ENCODE measurements around the gene TBL1X. TPM values are rescaled to one million over a fixed set of nuclear protein-coding genes. Genes with fewer than 3 reads are reported as not detected.

TBL1X gene
- total RNA-seq, 2 donors from 2014 or later, result 16.3 to 18.9 TPM

GRCh38 chrX:9597361-9598035 is 132.6 kb downstream of the TBL1X start:
- no peak for DNase-seq
- Histone ChIP-seq H3K9ac (ENCODE audit: low read depth in 2 of 2, low read length in 2 of 2) (no peak overlapping the region), H3K27ac (no peak overlapping the region), H3K4me3 (no peak overlapping the region), H3K36me3 (no peaks in the 10 kb centered on the region), H3K4me1 (no peaks in the 10 kb centered on the region), H3K27me3 (no peaks in the 10 kb centered on the region), H3K9me3 (no peaks in the 10 kb centered on the region)
- no peak for TF ChIP-seq CTCF (IDR thresholded peaks at IDR 0.05)
- intact Hi-C loops (cut with DNase I), result no loop called here

DNA sequence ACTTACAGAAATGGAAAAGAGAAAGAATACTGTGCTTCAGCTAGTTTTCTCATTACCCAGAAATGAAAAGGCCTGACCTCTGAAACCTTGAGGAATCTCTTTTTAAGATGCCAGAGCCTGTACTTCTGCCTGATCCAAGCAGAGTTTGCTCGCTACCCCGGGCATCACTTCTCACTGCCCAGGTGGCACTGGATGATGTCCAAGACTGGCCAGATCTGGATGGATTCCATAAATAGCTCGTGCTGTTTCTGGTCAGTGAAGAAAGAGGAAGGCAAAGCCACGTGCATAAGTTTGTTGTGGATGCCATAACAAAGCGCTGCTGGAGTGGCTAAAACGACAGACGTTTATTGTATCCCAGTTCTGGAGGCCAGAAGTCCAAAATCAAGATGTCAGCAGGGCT is 133.5 kb downstream of the TBL1X start:
- Histone ChIP-seq H3K9me3 (no peaks in the 10 kb centered on the region), H3K36me3 (no peaks in the 10 kb centered on the region), H3K4me3 (no peak overlapping the region), H3K27me3 (no peaks in the 10 kb centered on the region), H3K4me1 (no peaks in the 10 kb centered on the region), H3K27ac (no peak overlapping the region), H3K9ac (ENCODE audit: low read depth in 2 of 2, low read length in 2 of 2) (no peak overlapping the region)
- TF ChIP-seq CTCF (IDR thresholded peaks at IDR 0.05), result no peak
- no peak for DNase-seq
- intact Hi-C loops (cut with DNase I), result no loop called here

DNA sequence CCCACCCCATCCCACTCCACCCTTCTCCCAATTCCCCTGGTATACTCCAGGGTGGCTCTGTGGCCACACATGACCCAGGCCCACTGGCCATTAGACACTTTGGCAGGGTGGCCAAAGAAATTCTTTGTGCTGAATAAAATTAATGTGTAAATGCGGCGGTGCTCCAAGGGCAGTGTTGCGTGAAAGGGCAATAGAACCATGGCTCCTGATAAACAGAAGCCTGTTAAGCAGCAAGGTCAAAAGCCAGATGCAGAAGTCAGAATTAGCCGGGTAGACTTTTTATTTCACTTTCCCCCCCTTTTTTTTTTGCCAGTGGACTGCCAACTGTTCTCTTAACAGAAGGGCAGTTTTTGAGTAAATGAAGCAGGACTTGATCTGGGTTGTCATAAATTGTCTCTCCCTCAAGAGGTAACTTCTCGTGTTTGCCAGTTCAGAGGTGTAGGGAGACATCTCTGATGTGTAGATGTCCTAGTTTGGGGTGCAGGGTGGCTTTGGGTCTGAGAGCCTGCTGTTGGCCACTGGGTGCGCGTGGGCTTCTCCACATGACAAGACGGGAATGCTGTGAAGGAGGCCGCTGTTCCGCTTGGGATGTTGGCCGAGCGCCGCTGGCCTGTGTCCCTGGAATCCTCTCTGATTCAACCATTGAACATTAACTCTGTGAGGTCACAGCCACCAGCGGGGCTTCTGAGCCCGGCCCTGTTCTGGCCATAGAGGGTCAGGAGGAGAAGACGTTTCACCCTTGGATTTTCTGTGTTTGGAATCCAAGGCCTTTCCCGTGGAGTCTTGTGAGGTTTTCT is 139.5 kb downstream of the TBL1X start:
- intact Hi-C loops (cut with DNase I), result no loop called here
- Histone ChIP-seq H3K27me3 (no peaks in the 10 kb centered on the region), H3K4me3 (no peak overlapping the region), H3K9ac (ENCODE audit: low read depth in 2 of 2, low read length in 2 of 2) (no peak overlapping the region), H3K36me3 (no peaks in the 10 kb centered on the region), H3K9me3 (no peaks in the 10 kb centered on the region), H3K27ac (no peak overlapping the region), H3K4me1 (no peaks in the 10 kb centered on the region)
- DNase-seq, result no peak
- no peak for TF ChIP-seq CTCF (IDR thresholded peaks at IDR 0.05)

DNA sequence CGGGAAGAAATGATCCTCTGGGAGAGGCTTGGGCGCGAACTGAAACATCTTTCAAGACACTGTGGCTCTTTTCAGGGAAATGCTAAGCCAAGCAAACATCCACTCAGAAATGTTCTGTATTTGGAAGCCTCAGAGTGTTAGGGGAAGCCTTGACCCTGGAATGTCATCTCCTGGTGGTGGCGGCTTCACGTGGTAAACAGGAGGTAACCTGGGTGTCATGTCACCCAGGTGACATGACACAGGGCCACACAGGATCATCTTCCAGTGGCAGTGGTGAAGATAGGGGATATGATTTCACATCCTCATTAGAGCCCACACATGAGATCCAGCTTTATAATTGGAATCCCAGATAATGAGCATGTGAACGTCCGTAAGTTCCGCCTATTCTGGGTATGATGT is 140.0 kb downstream of the TBL1X start:
- Histone ChIP-seq H3K36me3 (no peaks in the 10 kb centered on the region), H3K27me3 (no peaks in the 10 kb centered on the region), H3K4me3 (no peak overlapping the region), H3K27ac (no peak overlapping the region), H3K9me3 (no peaks in the 10 kb centered on the region), H3K9ac (ENCODE audit: low read depth in 2 of 2, low read length in 2 of 2) (no peak overlapping the region), H3K4me1 (no peaks in the 10 kb centered on the region)
- intact Hi-C loops (cut with DNase I), result no loop called here
- TF ChIP-seq CTCF (IDR thresholded peaks at IDR 0.05), result no peak
- DNase-seq, result no peak

- Histone ChIP-seq H3K9me3 (no peaks in the 10 kb centered on the region), H3K27ac (no peak overlapping the region), H3K9ac (ENCODE audit: low read depth in 2 of 2, low read length in 2 of 2) (no peak overlapping the region), H3K27me3 (no peaks in the 10 kb centered on the region), H3K4me3 (no peak overlapping the region), H3K4me1 (no peaks in the 10 kb centered on the region), H3K36me3 (no peaks in the 10 kb centered on the region)
- no peak for TF ChIP-seq CTCF (IDR thresholded peaks at IDR 0.05)
- DNase-seq, result no peak
- intact Hi-C loops (cut with DNase I), result no loop called here
Measured at GRCh38 chrX:9605484-9605883, 140.6 kb downstream of the TBL1X start.

All from colonic mucosa (tissue), 4 donors.